Peyer's patch (tissue), 4 donors: ENCODE data around the gene TRABD2A. TPM values are rescaled to one million over a fixed set of nuclear protein-coding genes. Genes with fewer than 3 reads are reported as not detected.

Source experiments
- DNase-seq, 3 donors: peaks; one replicate each; pipeline ENCODE4 v3.0.0-alpha.2; 2017 to 2019
- H3K27ac ChIP-seq, 4 donors: fragments of 200-600 bp; sonication (generic); one replicate each; pipeline ENCODE4 v1.5.1; 2016 to 2019
- H3K27me3 ChIP-seq, 2 donors: fragments of 200-600 bp; sonication (generic); one replicate each; pipeline ENCODE4 v1.5.1; 2019
- H3K36me3 ChIP-seq, 3 donors: fragments of 200-600 bp; sonication (generic); one replicate each; pipeline ENCODE4 v1.5.1; 2016 to 2019
- H3K4me1 ChIP-seq, 4 donors: fragments of 200-600 bp; sonication (generic); one replicate each; pipeline ENCODE4 v1.5.1; 2016 to 2019
- H3K4me3 ChIP-seq, 4 donors: fragments of 200-600 bp; sonication (generic); 1 replicate in 3 of 4; 2 replicates in 1 of 4; pipeline ENCODE4 v1.5.1; 2016 to 2019; ENCODE audit warnings: mild to moderate bottlenecking in 1 of 4
- H3K9me3 ChIP-seq, 4 donors: fragments of 200-600 bp; sonication (generic); one replicate each; pipeline ENCODE4 v1.5.1; 2016 to 2019; ENCODE audit warnings: mild to moderate bottlenecking in 1 of 4
- POLR2A ChIP-seq, 2 donors: fragments of 450-650 bp; IDR thresholded peaks; one replicate each; pipeline ENCODE4 v1.5.1; 2017; ENCODE audit warnings: antibody characterized with exemption in 2 of 2, mild to moderate bottlenecking in 2 of 2, moderate library complexity in 2 of 2
- total RNA-seq, 4 donors: library from RNA; depleted of rRNA; stranded (reverse); fragments of >200 nt; gene quantifications; one replicate each; pipeline ENCODE4 v1.1.0, GENCODE V29; 2016
- TF ChIP-seq, protein P1 (sequence below), 6 experiments: fragments of 450-650 bp in 4 of 6; fragments of 200-600 bp in 2 of 6; sonication (generic) in 1 of 6; IDR thresholded peaks; one replicate each; pipeline ENCODE4 v1.5.1; 2017 to 2019; ENCODE audit warnings: antibody characterized with exemption in 6 of 6, mild to moderate bottlenecking in 3 of 6, moderate library complexity in 1 of 6

The TRABD2A gene
- total RNA-seq, 4 donors from 2014 or later: 32.2 to 85.4 (median 55.0) TPM

DNA sequence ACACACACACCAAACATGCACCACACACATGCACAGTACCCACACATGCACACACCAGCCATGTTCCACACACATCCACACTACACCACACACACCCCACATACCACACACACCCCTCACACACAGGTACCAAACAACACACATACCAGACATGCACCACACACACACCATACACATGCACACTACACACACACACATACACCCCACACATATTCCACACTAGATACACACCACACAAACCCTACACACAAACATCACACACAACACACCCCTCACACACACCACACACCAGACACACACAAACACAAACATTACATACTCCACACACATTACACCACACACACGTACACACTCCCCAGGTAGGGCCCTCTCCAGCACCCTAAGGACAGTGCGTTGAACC, 51.2 kb downstream of the TRABD2A start:
- no peak overlapping the region for H3K4me3 ChIP-seq
- no peak for DNase-seq
- H3K9me3 ChIP-seq: no peaks in the 10 kb centered on the region
- H3K27me3 ChIP-seq: no peaks in the 10 kb centered on the region
- no peak overlapping the region for H3K27ac ChIP-seq
- H3K36me3 ChIP-seq: no peaks in the 10 kb centered on the region
- TF ChIP-seq POLR2A (IDR thresholded peaks at IDR 0.05): no peak
- TF ChIP-seq, protein P1, sequence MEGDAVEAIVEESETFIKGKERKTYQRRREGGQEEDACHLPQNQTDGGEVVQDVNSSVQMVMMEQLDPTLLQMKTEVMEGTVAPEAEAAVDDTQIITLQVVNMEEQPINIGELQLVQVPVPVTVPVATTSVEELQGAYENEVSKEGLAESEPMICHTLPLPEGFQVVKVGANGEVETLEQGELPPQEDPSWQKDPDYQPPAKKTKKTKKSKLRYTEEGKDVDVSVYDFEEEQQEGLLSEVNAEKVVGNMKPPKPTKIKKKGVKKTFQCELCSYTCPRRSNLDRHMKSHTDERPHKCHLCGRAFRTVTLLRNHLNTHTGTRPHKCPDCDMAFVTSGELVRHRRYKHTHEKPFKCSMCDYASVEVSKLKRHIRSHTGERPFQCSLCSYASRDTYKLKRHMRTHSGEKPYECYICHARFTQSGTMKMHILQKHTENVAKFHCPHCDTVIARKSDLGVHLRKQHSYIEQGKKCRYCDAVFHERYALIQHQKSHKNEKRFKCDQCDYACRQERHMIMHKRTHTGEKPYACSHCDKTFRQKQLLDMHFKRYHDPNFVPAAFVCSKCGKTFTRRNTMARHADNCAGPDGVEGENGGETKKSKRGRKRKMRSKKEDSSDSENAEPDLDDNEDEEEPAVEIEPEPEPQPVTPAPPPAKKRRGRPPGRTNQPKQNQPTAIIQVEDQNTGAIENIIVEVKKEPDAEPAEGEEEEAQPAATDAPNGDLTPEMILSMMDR (IDR thresholded peaks at IDR 0.05): no peak
- H3K4me1 ChIP-seq: peaks cover 0 to 6% (median 0%) of the 10 kb centered on the region in 4 donors

DNA sequence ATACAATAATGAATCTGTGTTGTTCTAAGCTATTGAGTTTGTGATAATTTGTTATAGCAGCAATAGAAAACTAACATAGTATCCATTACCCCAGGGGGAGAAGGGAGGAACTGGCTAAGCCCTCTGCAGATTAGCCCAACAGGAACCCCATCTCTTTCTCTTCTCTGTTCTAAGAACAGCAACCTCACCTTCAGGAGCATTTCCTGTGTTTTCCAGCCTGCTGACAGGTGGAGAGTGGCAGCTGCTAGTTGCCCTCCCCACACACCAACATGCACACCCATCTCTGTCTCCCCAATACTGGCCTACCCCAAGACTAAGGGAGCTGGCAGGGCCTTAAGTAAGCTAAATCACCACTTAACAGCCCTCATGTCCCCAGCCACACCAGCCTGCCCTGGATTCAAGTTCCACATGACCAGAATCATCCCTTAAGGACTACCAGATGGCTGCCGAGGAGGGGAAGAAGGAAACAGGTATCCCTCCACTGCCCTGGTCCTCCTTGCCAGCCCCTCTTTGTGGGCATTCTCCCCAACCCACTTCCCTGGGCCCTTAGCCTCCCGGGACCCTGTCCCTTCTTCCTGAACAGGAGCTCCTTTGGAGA, 52.8 kb downstream of the TRABD2A start:
- no peak overlapping the region for H3K4me3 ChIP-seq
- no peaks in the 10 kb centered on the region for H3K9me3 ChIP-seq
- H3K4me1 ChIP-seq: peaks cover 0 to 6% (median 0%) of the 10 kb centered on the region in 4 donors
- no peak for TF ChIP-seq POLR2A (IDR thresholded peaks at IDR 0.05)
- TF ChIP-seq, protein P1 (IDR thresholded peaks at IDR 0.05): no peak
- no peak for DNase-seq
- H3K36me3 ChIP-seq: no peaks in the 10 kb centered on the region
- H3K27ac ChIP-seq: no peak overlapping the region
- no peaks in the 10 kb centered on the region for H3K27me3 ChIP-seq

DNA sequence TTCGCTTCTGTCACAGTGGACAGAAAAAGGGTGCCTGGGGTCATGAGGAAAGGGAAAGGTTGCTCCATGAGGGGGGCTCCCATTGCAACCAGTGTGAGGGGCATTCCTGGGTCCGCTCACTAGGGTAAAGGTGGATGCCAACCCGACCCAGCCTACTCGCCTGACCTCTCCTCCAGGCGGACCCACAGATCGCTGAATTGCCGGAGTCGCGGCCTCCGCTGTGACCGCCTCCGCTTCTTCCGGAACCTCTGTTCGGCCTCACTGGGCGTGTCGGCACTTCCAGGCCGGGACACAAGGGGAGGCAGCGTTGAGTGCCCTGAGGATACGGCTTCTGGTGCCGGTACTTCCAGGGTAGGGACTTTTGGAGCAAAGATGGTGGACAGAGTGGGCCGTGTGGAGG, 57.1 kb downstream of the TRABD2A start:
- Histone ChIP-seq H3K36me3 (no peaks in the 10 kb centered on the region), H3K4me3 (no peak overlapping the region), H3K27me3 (no peaks in the 10 kb centered on the region), H3K9me3 (no peaks in the 10 kb centered on the region), H3K27ac (no peak overlapping the region), H3K4me1 (no peaks in the 10 kb centered on the region)
- no peak for DNase-seq
- TF ChIP-seq POLR2A (IDR thresholded peaks at IDR 0.05): no peak
- TF ChIP-seq, protein P1 (IDR thresholded peaks at IDR 0.05): no peak

DNA sequence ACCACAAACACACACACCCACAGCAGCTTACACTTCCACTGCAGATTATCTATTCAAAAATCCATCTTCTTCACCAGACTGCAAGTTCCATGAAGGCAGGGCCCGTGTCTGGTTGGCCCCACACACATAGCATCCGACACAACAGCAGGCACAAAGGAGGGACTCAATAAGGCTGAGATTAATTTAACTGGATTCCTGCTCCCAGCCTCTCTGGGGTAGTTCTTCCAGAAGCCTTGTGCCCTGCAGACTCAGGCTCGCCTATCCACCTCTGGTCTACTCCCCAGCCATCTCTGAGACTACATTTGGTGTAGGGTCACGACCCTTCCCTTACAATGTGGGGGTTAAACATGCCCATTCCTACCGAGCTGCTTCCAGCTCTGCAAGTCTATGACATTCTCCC, 57.7 kb downstream of the TRABD2A start:
- Histone ChIP-seq H3K27me3 (no peaks in the 10 kb centered on the region), H3K4me1 (no peaks in the 10 kb centered on the region), H3K9me3 (no peaks in the 10 kb centered on the region), H3K4me3 (no peak overlapping the region), H3K36me3 (no peaks in the 10 kb centered on the region), H3K27ac (no peak overlapping the region)
- TF ChIP-seq POLR2A (IDR thresholded peaks at IDR 0.05): no peak
- TF ChIP-seq, protein P1 (IDR thresholded peaks at IDR 0.05): no peak
- DNase-seq: no peak

DNA sequence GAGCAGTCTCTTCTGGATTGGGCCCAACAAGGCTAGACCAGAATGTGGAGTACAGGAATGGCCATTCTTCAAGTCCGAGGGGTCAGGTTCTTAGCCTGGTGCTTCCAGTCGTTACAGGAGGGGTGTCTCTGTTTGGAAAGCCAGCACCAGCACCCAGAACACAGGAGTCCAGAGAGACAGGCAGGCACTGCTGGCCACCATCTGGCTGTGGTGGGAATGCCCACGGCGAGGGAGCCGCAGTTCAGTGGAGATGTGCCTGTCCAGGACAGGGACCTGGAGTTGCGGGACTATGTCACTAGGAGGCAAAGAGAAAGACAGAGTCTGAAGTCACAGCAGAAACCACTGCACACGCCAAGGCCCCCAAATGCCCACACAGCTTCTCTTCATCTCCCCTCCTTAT, 59.1 kb downstream of the TRABD2A start:
- TF ChIP-seq POLR2A (IDR thresholded peaks at IDR 0.05): no peak
- TF ChIP-seq, protein P1 (IDR thresholded peaks at IDR 0.05): no peak
- no peak overlapping the region for H3K4me3 ChIP-seq
- no peak for DNase-seq
- H3K27ac ChIP-seq: no peak overlapping the region
- H3K36me3 ChIP-seq: no peaks in the 10 kb centered on the region
- H3K27me3 ChIP-seq: no peaks in the 10 kb centered on the region
- no peaks in the 10 kb centered on the region for H3K9me3 ChIP-seq
- no peaks in the 10 kb centered on the region for H3K4me1 ChIP-seq

DNA sequence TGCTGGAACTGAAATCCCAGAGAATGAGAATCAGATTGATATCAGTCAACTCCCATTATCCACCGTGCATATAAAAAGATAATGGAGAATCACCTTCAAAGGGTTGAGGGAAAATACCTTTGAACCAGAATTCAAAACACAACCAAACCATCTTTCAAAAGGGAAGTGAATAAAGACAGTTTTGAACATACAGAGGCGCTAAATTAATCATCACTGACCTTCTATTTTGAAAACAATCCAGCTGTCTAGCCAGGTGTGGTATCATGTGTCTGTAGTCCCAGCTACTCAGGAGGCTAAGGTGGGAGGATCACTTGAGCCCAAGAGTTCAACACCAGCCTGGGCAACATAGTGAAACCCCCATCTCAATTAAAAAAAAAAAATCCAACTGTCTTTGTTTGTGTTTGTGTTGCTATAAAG, 63.6 kb downstream of the TRABD2A start:
- H3K4me1 ChIP-seq: no peaks in the 10 kb centered on the region
- H3K27ac ChIP-seq: no peak overlapping the region
- no peak overlapping the region for H3K4me3 ChIP-seq
- DNase-seq: no peak
- H3K9me3 ChIP-seq: no peaks in the 10 kb centered on the region
- no peaks in the 10 kb centered on the region for H3K36me3 ChIP-seq
- no peak for TF ChIP-seq POLR2A (IDR thresholded peaks at IDR 0.05)
- TF ChIP-seq, protein P1 (IDR thresholded peaks at IDR 0.05): no peak
- no peaks in the 10 kb centered on the region for H3K27me3 ChIP-seq
